SK-N-SH treated with all-trans-retinoic acid at 6 μM for 48 hours (cell line): ENCODE data around the gene CDKL2.

Experiments
- ATAC-seq: fragments of 200-7000 bp; cut with Tn5 transposase; 3 replicates; pipeline ENCODE4 v1.9.1; 2020; ENCODE audit warnings: mild to moderate bottlenecking, moderate library complexity
- ARNTL ChIP-seq: fragments of 450-650 bp; formaldehyde crosslinking; IDR thresholded peaks from 2 replicates; pipeline ENCODE4 v1.5.0; 2020; ENCODE audit warnings: low read depth, mild to moderate bottlenecking, moderate library complexity, borderline replicate concordance
- BACH2 ChIP-seq: fragments of 250-450 bp; sonication (Bioruptor Pico); IDR thresholded peaks from 2 replicates; pipeline ENCODE4 v1.9.0; 2021; ENCODE audit warnings: mild to moderate bottlenecking, borderline replicate concordance
- CREB5 ChIP-seq: fragments of 250-450 bp; sonication (Bioruptor Pico); IDR thresholded peaks from 2 replicates; pipeline ENCODE4 v1.5.1; 2020; ENCODE audit warnings: low read depth, mild to moderate bottlenecking, moderate library complexity
- ESRRG ChIP-seq: fragments of 250-450 bp; sonication (Bioruptor Pico); IDR thresholded peaks from 2 replicates; pipeline ENCODE4 v1.6.1; 2021; ENCODE audit warnings: mild to moderate bottlenecking
- GLIS3 ChIP-seq: fragments of 250-450 bp; sonication (Bioruptor Pico); IDR thresholded peaks from 2 replicates; pipeline ENCODE4 v1.5.0; 2020; ENCODE audit warnings: mild to moderate bottlenecking, moderate library complexity
- ISL1 ChIP-seq: fragments of 250-450 bp; sonication (Bioruptor Pico); IDR thresholded peaks from 2 replicates; pipeline ENCODE4 v2.1.2; 2022; ENCODE audit warnings: mild to moderate bottlenecking, moderate library complexity
- OSR1 ChIP-seq: fragments of 250-450 bp; sonication (Bioruptor Pico); IDR thresholded peaks from 2 replicates; pipeline ENCODE4 v1.8.0; 2022; ENCODE audit warnings: moderate library complexity, mild to moderate bottlenecking, inconsistent platforms
- PPARA ChIP-seq: fragments of 250-450 bp; sonication (Bioruptor Pico); IDR thresholded peaks from 2 replicates; pipeline ENCODE4 v1.5.0; 2020; ENCODE audit warnings: mild to moderate bottlenecking, borderline replicate concordance
- RARB ChIP-seq: fragments of 250-450 bp; sonication (Bioruptor Pico); IDR thresholded peaks from 2 replicates; pipeline ENCODE4 v1.8.0; 2021; ENCODE audit warnings: mild to moderate bottlenecking, moderate library complexity
- SNAI2 ChIP-seq: fragments of 250-450 bp; sonication (Bioruptor Pico); IDR thresholded peaks from 2 replicates; pipeline ENCODE4 v1.5.0; 2020; ENCODE audit warnings: mild to moderate bottlenecking, moderate library complexity
- TCF4 ChIP-seq: fragments of 250-450 bp; sonication (Bioruptor Pico); IDR thresholded peaks from 2 replicates; pipeline ENCODE4 v1.8.0; 2021; ENCODE audit warnings: mild to moderate bottlenecking, moderate library complexity, borderline replicate concordance
- TOX ChIP-seq: fragments of 250-450 bp; sonication (Bioruptor Pico); IDR thresholded peaks from 2 replicates; pipeline ENCODE4 v1.8.0; 2021; ENCODE audit warnings: mild to moderate bottlenecking, moderate library complexity, borderline replicate concordance
- TSHZ2 ChIP-seq: fragments of 250-450 bp; sonication (Bioruptor Pico); IDR thresholded peaks from 2 replicates; pipeline ENCODE4 v1.5.0; 2020; ENCODE audit warnings: mild to moderate bottlenecking, moderate library complexity
- ZC3H10 ChIP-seq: fragments of 250-450 bp; sonication (Bioruptor Pico); IDR thresholded peaks from 2 replicates; pipeline ENCODE4 v1.5.1; 2021; ENCODE audit warnings: mild to moderate bottlenecking, moderate library complexity
- ZFP30 ChIP-seq: fragments of 450-650 bp; formaldehyde crosslinking; IDR thresholded peaks from 2 replicates; pipeline ENCODE4 v1.5.0; 2022; ENCODE audit warnings: mild to moderate bottlenecking, moderate library complexity
- ZNF565 ChIP-seq: fragments of 450-650 bp; formaldehyde crosslinking; conservative IDR thresholded peaks from 2 replicates; pipeline ENCODE4 v1.5.0; 2020; ENCODE audit warnings: low read depth, mild to moderate bottlenecking, moderate library complexity
- ZNF70 ChIP-seq: fragments of 450-650 bp; formaldehyde crosslinking; IDR thresholded peaks from 2 replicates; pipeline ENCODE4 v1.5.0; 2020; ENCODE audit warnings: mild to moderate bottlenecking, moderate library complexity
- ZNF8 ChIP-seq: fragments of 450-650 bp; formaldehyde crosslinking; IDR thresholded peaks from 2 replicates; pipeline ENCODE4 v1.5.0; 2020; ENCODE audit warnings: mild to moderate bottlenecking, moderate library complexity
- TF ChIP-seq, protein P1 (sequence below): fragments of 250-450 bp; sonication (Bioruptor Pico); IDR thresholded peaks from 2 replicates; pipeline ENCODE4 v1.8.0; 2021; ENCODE audit warnings: low read depth, mild to moderate bottlenecking, moderate library complexity, borderline replicate concordance
- TF ChIP-seq, protein P2 (sequence below): fragments of 250-450 bp; sonication (Bioruptor Pico); IDR thresholded peaks from 2 replicates; pipeline ENCODE4 v1.5.1; 2021; ENCODE audit warnings: mild to moderate bottlenecking, moderate library complexity

CDKL2 gene

GRCh38 chr4:75567725-75568124, 62.6 kb downstream of the CDKL2 start:
- no peak for TF ChIP-seq SNAI2 (CRISPR knock-in tag)
- no peak for TF ChIP-seq BACH2 (CRISPR knock-in tag)
- no peak for TF ChIP-seq ZNF70
- no peak for TF ChIP-seq RARB
- no peak for TF ChIP-seq TOX (CRISPR knock-in tag)
- TF ChIP-seq TSHZ2 (CRISPR knock-in tag), result no peak
- TF ChIP-seq ZNF565, result no peak
- no peak for TF ChIP-seq ARNTL (CRISPR knock-in tag)
- no peak for TF ChIP-seq CREB5 (CRISPR knock-in tag)
- TF ChIP-seq OSR1 (CRISPR knock-in tag), result no peak
- TF ChIP-seq, protein P1, sequence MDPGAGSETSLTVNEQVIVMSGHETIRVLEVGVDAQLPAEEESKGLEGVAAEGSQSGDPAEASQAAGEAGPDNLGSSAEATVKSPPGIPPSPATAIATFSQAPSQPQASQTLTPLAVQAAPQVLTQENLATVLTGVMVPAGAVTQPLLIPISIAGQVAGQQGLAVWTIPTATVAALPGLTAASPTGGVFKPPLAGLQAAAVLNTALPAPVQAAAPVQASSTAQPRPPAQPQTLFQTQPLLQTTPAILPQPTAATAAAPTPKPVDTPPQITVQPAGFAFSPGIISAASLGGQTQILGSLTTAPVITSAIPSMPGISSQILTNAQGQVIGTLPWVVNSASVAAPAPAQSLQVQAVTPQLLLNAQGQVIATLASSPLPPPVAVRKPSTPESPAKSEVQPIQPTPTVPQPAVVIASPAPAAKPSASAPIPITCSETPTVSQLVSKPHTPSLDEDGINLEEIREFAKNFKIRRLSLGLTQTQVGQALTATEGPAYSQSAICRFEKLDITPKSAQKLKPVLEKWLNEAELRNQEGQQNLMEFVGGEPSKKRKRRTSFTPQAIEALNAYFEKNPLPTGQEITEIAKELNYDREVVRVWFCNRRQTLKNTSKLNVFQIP (CRISPR knock-in tag), result no peak
- TF ChIP-seq, protein P2, sequence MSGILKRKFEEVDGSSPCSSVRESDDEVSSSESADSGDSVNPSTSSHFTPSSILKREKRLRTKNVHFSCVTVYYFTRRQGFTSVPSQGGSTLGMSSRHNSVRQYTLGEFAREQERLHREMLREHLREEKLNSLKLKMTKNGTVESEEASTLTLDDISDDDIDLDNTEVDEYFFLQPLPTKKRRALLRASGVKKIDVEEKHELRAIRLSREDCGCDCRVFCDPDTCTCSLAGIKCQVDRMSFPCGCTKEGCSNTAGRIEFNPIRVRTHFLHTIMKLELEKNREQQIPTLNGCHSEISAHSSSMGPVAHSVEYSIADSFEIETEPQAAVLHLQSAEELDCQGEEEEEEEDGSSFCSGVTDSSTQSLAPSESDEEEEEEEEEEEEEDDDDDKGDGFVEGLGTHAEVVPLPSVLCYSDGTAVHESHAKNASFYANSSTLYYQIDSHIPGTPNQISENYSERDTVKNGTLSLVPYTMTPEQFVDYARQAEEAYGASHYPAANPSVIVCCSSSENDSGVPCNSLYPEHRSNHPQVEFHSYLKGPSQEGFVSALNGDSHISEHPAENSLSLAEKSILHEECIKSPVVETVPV (CRISPR knock-in tag), result no peak
- TF ChIP-seq ISL1 (CRISPR knock-in tag), result no peak
- no peak for TF ChIP-seq PPARA (CRISPR knock-in tag)
- no peak for ATAC-seq

DNA sequence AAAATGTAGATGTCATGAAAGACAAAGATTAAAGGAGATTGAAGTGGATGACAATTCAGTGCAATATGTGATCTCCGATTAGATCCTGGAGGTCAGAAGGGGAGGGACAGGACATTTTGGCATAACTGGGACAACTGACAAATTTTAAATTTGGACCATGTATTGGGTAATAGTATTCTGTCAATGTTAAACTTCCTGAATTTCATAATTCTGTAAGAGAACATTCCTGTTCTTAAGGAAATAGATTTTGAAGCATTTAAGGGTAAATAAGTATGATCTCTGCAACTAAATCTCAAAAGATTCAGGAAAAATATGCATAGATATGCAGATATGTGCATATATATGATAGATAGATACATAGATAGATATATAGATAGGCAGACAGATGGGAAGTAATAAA, 63.4 kb downstream of the CDKL2 start:
- TF ChIP-seq, protein P2 (CRISPR knock-in tag), result no peak
- TF ChIP-seq OSR1 (CRISPR knock-in tag), result no peak
- TF ChIP-seq BACH2 (CRISPR knock-in tag), result no peak
- TF ChIP-seq TSHZ2 (CRISPR knock-in tag), result no peak
- TF ChIP-seq ZFP30 (CRISPR knock-in tag), result no peak
- no peak for TF ChIP-seq CREB5 (CRISPR knock-in tag)
- TF ChIP-seq ZC3H10 (CRISPR knock-in tag), result no peak
- TF ChIP-seq, protein P1 (CRISPR knock-in tag), result no peak
- TF ChIP-seq TCF4 (CRISPR knock-in tag), result no peak
- TF ChIP-seq ARNTL (CRISPR knock-in tag), result no peak
- no peak for TF ChIP-seq ZNF8
- no peak for TF ChIP-seq RARB
- no peak for TF ChIP-seq PPARA (CRISPR knock-in tag)
- no peak for TF ChIP-seq GLIS3 (CRISPR knock-in tag)
- no peak for TF ChIP-seq SNAI2 (CRISPR knock-in tag)
- TF ChIP-seq ESRRG (CRISPR knock-in tag), result no peak
- TF ChIP-seq, all 23 proteins: peak for 0
- no peak for ATAC-seq
